ENCODE measurements around the gene SLC6A8.

DNA sequence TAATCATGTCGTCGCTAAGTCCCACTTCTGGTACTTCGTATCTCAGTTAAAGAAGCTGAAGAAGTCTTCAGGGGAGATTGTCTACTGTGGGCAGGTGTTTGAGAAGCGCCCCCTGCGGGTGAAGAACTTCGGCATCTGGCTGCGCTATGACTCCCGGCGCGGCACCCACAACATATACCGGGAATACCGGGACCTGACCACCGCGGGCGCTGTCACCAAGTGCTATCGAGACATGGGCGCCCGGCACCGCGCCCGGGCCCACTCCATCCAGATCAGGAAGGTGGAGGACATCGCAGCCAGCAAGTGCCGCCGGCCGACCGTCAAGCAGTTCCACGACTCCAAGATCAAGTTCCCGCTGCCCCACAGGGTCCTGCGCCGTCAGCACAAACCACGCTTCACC is 25.5 kb upstream of the SLC6A8 start:
- TF ChIP-seq, protein P1, sequence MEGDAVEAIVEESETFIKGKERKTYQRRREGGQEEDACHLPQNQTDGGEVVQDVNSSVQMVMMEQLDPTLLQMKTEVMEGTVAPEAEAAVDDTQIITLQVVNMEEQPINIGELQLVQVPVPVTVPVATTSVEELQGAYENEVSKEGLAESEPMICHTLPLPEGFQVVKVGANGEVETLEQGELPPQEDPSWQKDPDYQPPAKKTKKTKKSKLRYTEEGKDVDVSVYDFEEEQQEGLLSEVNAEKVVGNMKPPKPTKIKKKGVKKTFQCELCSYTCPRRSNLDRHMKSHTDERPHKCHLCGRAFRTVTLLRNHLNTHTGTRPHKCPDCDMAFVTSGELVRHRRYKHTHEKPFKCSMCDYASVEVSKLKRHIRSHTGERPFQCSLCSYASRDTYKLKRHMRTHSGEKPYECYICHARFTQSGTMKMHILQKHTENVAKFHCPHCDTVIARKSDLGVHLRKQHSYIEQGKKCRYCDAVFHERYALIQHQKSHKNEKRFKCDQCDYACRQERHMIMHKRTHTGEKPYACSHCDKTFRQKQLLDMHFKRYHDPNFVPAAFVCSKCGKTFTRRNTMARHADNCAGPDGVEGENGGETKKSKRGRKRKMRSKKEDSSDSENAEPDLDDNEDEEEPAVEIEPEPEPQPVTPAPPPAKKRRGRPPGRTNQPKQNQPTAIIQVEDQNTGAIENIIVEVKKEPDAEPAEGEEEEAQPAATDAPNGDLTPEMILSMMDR (IDR thresholded peaks at IDR 0.05) = peak in 11 of 12 donors; percentile 22 to 49 (median 36)
- no peak for TF ChIP-seq POLR2A (IDR thresholded peaks at IDR 0.05)

Data from heart left ventricle (tissue), 13 donors.